NB4 (cell line): ENCODE measurements around the gene USP9Y.

Experiments
- DNase-seq: peaks from one replicate; pipeline ENCODE4 v3.0.0; 2010; ENCODE audit warnings: low read depth
- H3K4me3 ChIP-seq: one replicate; pipeline ENCODE4 v1.5.1; 2011; ENCODE audit warnings: mild to moderate bottlenecking, low read depth, low read length, moderate library complexity
- CTCF ChIP-seq: IDR thresholded peaks from one replicate; pipeline ENCODE4 v1.5.1; 2012; ENCODE audit warnings: low read depth, low read length
- MAX ChIP-seq: IDR thresholded peaks from 2 replicates; pipeline ENCODE4 v1.6.1; 2011; ENCODE audit warnings: low read depth, low read length
- MYC ChIP-seq: IDR thresholded peaks from 2 replicates; pipeline ENCODE4 v1.6.1; 2011; ENCODE audit warnings: low read depth, low read length
- POLR2A ChIP-seq: IDR thresholded peaks from 2 replicates; pipeline ENCODE4 v1.6.1; 2011; ENCODE audit warnings: mild to moderate bottlenecking; ENCODE audit not compliant: insufficient read length; ENCODE audit errors: extremely low read depth

Gene USP9Y

GRCh38 chrY:12793999-12794398 is 93.0 kb downstream of the USP9Y start:
- no peak overlapping the region for H3K4me3 ChIP-seq
- DNase-seq, result no peak
- TF ChIP-seq MAX (no peak), CTCF (no peak), POLR2A (no peak), MYC (no peak)

GRCh38 chrY:12808046-12808445 is 107.0 kb downstream of the USP9Y start:
- no peak overlapping the region for H3K4me3 ChIP-seq
- TF ChIP-seq POLR2A (no peak), MAX (no peak), MYC (no peak)
- DNase-seq, result no peak

GRCh38 chrY:12809034-12809433 is 108.0 kb downstream of the USP9Y start:
- no peak overlapping the region for H3K4me3 ChIP-seq
- DNase-seq, result no peak
- no peak for TF ChIP-seq MYC
- TF ChIP-seq POLR2A, result no peak
- no peak for TF ChIP-seq MAX
- TF ChIP-seq CTCF, result no peak

GRCh38 chrY:12823408-12823807 is 122.4 kb downstream of the USP9Y start:
- no peak for DNase-seq
- H3K4me3 ChIP-seq, result no peak overlapping the region
- TF ChIP-seq CTCF, result no peak

- DNase-seq, result no peak
- no peak for TF ChIP-seq MYC
- no peak for TF ChIP-seq POLR2A
- TF ChIP-seq MAX, result no peak
- no peak for TF ChIP-seq CTCF
- H3K4me3 ChIP-seq, result no peak overlapping the region
These were observed 125.8 kb downstream of the USP9Y start for GRCh38 chrY:12826791-12827190.

GRCh38 chrY:12833284-12833683 is 132.3 kb downstream of the USP9Y start:
- no peak overlapping the region for H3K4me3 ChIP-seq
- DNase-seq, result no peak
- TF ChIP-seq POLR2A, result no peak
- TF ChIP-seq CTCF, result no peak
- TF ChIP-seq MAX, result no peak

- H3K4me3 ChIP-seq, result no peak overlapping the region
- TF ChIP-seq CTCF, result no peak
- no peak for TF ChIP-seq POLR2A
- TF ChIP-seq MAX, result no peak
- TF ChIP-seq MYC, result no peak
- no peak for DNase-seq
These were observed 136.5 kb downstream of the USP9Y start for GRCh38 chrY:12837550-12837949.
